Suprapubic skin (tissue), 3 donors: Measurements from ENCODE around the gene OR1J4.

Source experiments
- CTCF ChIP-seq, 2 donors: fragments of 200-600 bp in 1 of 2; fragments of 450-650 bp in 1 of 2; sonication (generic) in 1 of 2; IDR thresholded peaks; one replicate each; pipeline ENCODE4 v1.5.1; 2016 to 2019; ENCODE audit warnings: antibody characterized with exemption in 2 of 2, mild to moderate bottlenecking in 1 of 2, moderate library complexity in 1 of 2
- POLR2A ChIP-seq, 2 donors: fragments of 450-650 bp; IDR thresholded peaks; one replicate each; pipeline ENCODE4 v1.6.1; 2017; ENCODE audit warnings: antibody characterized with exemption in 2 of 2, mild to moderate bottlenecking in 2 of 2, moderate library complexity in 2 of 2

GRCh38 chr9:122519376-122519775 lies 435 bp downstream of the OR1J4 start:
- TF ChIP-seq CTCF (IDR thresholded peaks at IDR 0.05) (no peak), POLR2A (IDR thresholded peaks at IDR 0.05) (no peak)
